Activated T-cell treated with anti-CD3 and anti-CD28 coated beads for 48 hours (primary cell): Measurements from ENCODE around the gene UROC1.

ENCODE experiments used
- DNase-seq: peaks from one replicate; pipeline ENCODE4 v3.0.0-alpha.2; 2020; ENCODE audit warnings: low read depth

Gene UROC1

DNA sequence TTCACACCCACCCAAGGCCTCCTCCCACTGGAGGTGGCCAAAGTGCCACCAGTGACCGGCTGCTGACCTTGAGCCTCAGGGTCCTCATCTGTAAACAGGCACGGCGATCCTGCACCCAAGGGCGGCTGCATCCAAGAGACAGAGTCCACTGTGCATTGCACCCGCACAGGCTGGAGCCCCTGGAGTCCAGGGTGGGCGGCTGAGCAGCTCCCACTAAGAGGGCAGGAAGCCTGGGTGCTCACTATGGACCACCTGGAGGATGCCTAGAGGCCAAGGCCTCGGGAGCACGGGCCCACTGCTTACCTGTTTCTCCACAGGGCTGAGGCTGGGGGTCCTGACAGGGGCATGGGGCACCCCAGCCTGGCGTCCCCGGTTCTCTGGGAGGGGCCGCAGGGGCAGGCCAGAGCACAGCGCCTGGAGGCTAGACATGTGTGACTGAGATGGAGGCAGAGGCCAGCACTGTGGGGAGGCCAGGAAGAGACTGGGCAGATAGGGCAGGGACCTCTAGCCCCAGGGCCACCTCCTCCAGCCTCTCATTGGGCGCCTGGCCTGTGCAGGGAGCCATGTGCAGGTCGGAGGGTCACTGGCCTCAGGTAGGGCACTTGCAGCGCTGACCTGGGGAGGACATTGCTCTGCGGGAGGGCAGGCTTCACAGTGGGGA, at the start of gene UROC1:
TSS of gene UROC1 (minus strand) at position 483 of the 661 bp plus-strand sequence. CDS start at position 429, 54 bp downstream.
- DNase-seq: no peak

GRCh38 chr3:126562737-126563276, 45.2 kb upstream of the UROC1 start:
- DNase-seq: no peak

GRCh38 chr3:126558336-126559071, 40.9 kb upstream of the UROC1 start, which contains the start of gene C3orf22:
Gene C3orf22, minus strand, starts transcription at chr3:126558932. Its CDS starts 5,542 bp downstream, at chr3:126553390.
- DNase-seq: no peak

DNA sequence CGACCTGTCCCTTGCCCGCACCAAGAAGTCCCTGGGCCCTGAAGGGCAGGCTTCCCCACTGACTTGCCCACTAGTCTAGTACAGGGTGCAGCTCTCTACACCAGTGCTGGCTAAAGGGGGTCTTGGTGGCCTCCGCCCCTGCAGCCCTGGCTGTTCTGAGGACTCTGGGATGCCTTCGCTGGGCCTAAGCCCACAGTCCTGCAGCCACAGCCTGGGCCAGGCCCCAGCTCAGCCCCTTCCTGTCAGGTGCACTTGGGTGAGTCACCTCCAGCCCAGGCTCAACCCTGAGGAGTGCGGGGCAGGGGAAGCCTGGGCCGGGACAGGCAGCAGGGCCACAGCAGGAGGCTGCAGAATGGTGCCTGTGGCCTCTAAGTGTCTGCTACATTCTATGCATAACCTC, 40.2 kb upstream of the UROC1 start:
- DNase-seq: no peak

DNA sequence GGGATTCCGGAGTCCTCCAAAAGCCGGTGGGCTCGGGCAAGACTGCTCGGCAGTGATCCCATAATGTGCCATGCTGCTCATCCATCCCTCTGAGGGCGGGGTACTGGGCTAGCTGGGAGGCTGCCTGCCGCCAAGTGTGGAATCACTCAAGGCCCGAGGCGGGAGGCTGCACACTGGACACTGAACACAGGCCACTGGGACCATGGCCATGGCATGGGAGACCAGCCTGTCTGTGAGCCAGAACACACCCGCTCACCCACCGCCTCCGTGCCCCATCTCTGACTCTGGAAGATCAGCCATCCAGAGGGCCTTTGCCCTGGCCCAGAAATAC, 39.8 kb upstream of the UROC1 start:
- DNase-seq: no peak

DNA sequence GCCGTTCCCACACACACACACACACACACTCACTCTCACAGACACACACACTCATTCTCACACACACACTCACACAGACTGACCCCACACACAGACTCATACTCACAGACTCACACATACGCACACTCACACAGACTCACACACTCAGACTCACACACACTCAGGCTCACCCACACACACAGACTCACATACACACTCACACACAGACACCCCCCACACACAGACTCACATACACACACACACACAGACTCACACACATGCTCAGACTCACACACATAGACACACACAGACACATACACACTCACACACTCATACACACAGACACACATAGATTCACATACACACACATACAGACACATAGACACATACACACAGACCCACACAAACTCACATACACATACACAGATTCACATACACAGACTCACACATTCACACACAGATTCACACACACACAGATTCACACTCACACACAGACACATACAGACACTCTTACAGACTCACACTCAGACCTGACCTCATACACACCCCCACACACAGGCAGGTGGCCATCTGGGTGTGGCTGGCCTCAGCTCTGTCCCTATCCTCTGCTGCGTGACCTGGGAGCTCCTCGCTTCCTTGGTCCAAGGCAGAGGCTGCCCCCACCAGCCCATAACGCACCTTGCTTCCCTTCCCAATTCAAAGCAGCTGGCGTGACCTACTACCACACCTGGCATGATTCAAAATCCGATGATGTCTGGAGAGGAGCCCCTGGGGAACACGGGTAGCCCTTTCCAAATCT, 39.3 kb upstream of the UROC1 start:
- no peak for DNase-seq

DNA sequence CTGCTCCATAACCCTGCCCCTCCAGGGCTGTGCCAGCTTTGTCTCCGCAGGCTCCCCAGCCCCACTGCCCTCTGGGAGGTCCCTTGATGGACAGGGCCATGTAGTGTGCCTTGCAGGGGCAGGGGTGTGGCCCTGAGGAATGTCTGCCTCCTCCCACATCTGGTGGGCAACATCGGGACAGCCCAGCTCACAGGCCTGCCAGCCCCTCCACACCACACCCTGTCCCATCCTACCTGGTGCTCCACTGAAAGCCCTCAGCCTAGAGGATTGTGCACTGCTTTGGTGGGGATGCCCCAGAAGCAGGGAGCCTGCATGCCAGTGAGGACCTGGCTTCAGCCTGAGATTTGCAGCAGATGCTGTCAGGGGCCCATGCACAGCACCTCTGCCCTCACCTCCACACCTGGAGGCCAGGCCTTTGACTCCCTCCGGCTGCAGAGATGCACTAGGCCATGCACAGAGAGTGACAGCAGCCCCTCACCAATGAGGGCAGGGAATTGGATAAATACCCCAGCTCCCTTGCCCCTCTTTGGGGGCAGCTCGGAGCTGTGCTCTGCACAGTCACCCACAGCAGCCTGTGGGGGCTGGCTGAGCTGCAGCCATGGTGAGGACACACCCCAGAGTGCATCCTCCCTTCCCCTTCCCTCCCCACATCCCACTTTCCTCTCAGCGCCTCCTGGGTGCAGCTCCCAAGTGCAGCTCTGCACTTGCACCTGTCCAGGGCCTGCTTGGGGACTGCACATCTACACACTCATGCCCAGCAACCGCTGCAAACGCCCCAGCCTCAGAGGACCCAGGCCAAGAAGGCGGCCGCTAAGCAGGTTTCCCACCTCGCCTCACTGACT, 38.4 kb upstream of the UROC1 start:
- DNase-seq: no peak

GRCh38 chr3:126554560-126555525, 37.3 kb upstream of the UROC1 start:
- no peak for DNase-seq

DNA sequence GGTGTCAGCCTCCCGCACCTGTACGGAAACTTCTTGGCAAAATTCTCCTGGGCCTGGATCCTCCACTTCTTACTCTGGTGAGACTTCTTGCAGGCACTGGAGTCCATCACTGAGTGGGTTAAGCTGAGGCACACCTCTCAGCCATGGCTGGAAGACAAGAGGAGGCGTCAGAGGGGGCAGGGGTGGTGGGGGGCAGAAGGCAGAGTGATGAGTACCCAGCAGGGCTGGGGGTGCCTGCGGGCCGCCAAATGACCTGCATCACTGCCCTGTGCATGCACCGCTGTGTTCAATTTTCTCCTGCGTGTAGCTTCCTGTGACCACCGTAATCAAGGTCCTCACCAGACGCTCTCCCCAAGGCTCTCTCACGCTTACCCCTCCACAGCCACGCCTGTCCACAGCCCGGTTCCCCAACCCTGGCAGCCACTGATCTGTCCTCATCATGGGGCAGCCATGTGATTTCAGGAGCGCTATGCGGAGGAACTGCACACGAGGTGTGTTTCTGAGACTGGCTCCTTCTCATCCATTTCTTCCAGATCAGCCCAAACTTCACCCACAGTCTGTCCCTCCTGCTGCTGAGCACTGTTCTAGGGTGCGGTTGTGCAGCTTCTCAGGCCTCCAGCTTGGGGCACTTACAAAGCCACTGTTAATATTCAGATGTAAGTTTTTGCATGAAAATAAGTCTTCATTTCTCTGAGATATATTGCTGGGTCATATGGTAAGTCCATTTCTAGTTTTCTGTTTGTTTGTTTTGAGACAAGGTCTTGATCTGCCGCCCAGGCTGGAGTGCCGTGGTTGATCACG, 35.9 kb upstream of the UROC1 start:
- DNase-seq: no peak

GRCh38 chr3:126552688-126553283, 35.2 kb upstream of the UROC1 start:
- DNase-seq: no peak

DNA sequence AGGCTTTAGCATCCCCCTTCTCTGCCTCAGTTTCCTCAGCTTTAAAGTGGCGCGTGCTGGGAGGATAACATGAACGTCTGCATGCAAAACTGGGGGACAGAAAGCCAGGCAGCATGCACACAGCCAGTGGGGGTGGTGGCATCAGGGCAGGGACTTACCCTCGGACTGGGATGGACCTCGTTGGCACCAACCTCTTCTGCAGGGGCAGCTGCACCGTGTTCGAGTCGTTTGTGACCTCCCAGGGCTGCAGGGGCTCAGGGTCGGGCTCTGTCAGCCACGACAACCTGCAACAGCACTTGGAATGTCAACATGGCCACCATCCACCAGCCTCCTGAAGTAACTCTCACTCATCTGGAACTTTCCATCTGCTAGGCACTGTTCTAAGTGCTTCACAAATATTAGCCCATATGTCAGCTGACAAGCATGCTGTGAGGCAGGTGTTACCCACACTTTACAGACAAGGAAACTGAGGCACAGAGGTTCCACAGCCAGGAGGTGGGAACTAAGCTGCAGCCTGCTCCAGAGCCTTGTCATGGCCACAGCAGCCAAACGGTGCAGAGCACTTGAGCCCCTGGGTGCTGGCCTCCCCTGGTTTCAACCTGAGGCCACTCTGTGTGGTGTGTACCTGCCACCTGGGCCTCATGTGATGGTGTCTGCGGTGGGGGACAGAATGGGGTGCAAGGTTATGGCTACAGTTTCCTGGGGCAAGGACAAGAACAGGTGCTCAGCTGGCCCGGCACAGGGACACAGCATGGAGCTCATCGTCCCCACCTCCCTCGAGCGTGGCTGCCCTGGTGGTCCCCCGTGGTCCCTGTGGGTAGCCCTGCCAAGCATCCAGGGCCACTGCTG, 34.5 kb upstream of the UROC1 start:
- no peak for DNase-seq

DNA sequence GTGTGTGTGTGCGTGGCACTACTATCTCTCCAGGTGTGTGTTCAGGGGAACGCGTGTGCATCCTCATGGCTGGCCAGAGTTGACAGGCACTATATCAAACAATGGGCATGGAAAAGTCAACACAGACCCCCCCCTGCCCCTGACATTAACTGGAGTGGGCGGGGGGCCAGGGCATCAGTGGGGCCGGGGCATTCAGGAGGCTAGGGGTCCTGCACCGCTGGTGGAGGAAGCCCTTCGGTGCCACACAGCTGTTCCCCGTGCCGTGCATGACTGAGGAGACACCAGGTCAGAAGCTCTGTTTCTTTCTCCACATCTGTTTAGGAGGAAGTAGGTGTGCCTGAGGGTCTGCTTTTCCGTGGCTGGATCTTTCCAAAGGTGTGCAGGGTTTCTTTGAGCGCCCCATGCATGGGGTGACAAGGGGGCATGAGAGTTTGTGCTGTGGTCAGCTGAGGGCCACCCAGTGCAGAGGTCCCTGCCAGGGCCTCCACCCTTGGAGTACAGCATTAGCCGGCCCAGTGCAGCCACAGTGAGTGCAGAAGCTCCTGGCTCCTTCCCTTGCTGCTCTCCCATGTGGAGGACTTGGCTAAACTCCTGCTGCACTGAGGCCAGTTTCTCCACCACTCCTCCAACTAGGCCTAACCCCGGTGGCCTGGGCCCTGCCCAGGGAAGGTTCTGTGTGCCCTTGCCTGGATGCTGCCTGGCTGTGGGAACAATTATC, 33.7 kb upstream of the UROC1 start:
- no peak for DNase-seq

- no peak for DNase-seq
Observed at GRCh38 chr3:126550488-126551051, 33.0 kb upstream of the UROC1 start.

- no peak for DNase-seq
Observed at GRCh38 chr3:126549861-126550487, 32.4 kb upstream of the UROC1 start.

DNA sequence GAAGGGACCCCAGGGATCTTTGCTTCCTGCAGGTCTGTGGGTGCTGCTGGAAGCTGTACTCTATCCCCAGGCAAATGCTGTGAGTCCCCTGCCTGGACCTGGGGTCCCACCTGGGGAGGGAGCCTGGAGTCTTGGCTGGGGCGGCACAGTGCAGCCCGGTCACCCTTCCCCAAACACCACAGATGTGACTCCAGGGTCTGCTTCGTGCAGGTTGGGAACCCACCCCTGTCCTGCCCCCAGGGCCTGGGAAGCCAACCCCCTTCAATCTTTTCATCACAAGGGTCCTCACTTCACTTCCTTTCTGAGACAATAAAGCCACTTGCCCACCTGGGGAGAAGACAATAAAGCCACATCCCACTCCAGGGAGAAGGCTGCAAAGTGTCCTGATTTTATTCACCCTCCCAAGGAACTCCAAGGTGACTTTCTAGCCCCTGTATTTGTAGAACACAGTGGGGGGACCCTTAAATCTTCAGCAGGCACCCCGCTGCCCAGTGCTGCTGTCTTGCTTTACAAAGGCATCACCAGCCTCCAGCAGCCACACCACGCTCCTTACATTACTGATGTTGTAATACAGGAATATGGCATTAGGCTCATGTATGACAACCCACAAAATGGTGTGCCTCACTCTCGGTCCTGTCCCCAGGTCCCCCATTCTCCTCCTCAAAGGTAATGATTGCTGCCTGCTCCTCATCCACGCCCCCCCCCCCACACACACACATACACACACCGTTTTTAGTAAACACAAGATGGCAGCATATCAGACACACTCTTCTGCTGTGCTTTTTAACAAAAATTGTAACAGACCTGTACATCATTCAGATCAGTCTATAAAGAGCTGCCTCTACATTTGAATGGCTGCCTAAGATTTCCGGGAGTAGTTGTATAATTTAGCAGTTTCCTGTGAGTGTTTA, 31.2 kb upstream of the UROC1 start:
- DNase-seq: no peak

DNA sequence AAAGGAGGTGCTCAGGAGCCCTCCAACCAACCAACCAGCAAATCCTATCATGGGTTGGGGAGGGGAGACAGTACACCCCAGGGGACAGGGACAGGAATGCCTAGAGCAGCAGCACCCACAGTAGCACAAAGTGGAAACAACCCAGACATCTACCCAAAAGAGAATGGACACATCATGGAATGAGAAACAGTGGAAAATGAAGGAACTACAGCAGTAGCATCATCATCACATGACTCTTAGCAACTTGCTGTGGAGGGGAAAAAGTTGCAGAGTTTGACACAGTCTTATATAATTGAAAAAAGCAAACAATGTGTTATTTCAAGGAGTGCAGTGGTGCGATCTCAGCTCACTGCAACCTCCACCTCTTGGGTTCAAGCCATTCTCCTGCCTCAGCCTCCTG, 30.1 kb upstream of the UROC1 start:
- DNase-seq: no peak
